Measurements from ENCODE around the gene FRMPD4.

The FRMPD4 gene

DNA sequence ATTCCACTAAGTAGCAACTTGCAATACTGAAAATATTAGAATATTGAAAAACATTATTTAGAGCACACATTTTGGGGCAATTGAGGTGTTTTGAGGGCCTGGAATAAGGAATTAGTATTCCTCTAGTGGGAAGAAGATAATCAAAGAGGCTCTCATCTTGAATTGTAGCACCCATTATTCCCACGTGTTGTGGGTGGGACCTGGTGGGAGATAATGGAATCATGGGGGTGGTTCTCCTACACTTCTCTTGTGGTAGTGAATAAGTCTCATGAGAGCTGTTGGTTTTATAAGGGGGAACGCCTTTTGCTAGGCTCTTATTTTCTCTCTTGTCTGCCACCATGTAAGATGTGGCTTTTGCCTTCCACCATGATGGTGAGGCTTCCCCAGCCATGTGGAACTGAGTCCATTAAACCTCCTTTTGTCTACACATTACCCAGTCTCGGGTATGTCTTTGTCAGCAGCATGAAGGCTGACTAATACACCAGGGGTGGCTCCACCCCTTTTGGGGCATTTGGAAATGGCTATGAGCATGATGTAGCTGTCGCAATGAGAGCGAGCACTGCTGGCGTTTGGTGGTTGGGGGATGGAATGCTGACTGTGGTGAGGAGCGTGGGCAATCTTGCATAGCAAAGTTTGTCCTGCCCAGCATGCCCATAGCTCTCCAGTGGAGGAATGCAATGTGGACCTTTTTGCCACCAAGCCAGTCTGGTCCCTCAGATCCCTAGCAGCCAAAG lies 308.2 kb downstream of the FRMPD4 start:
- in situ Hi-C loops (cut with MboI; ENCODE audit: low sequenced_read_pairs, unreplicated experiment), result no loop called here
- TF ChIP-seq, protein P1, sequence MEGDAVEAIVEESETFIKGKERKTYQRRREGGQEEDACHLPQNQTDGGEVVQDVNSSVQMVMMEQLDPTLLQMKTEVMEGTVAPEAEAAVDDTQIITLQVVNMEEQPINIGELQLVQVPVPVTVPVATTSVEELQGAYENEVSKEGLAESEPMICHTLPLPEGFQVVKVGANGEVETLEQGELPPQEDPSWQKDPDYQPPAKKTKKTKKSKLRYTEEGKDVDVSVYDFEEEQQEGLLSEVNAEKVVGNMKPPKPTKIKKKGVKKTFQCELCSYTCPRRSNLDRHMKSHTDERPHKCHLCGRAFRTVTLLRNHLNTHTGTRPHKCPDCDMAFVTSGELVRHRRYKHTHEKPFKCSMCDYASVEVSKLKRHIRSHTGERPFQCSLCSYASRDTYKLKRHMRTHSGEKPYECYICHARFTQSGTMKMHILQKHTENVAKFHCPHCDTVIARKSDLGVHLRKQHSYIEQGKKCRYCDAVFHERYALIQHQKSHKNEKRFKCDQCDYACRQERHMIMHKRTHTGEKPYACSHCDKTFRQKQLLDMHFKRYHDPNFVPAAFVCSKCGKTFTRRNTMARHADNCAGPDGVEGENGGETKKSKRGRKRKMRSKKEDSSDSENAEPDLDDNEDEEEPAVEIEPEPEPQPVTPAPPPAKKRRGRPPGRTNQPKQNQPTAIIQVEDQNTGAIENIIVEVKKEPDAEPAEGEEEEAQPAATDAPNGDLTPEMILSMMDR (IDR thresholded peaks at IDR 0.05; ENCODE audit: borderline replicate concordance, control extremely low read depth, extremely low read depth, insufficient read depth, missing control alignments), result no peak
- no peak for DNase-seq (ENCODE audit: low spot score)

DNA sequence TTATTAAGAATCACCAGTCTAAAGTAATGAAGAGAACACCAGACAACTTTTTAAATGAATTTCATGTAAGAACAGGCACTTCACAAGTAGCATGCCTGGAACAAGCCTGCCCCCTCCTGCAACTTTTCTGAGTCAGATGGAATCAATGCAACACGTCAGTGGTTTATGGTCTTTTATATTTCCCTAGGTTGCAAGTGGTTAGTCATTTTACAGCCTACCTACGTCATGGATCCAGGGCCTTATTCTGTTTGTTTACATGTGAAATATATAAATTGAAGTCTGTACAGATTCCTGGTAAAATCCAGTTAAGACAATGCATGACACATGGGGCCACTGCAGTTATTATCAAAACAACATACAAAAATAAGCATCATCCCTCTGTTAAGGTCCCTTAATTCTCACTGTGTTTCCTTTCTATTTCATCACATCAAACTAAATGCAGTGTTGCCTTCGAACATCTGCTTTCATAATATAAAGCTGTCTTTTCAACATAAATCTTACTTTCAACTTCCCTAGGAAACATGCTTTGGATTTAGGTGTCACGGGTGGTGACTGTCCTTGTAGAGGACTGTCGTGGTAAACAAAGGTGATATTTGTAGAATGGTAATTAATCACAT lies 309.3 kb downstream of the FRMPD4 start:
- in situ Hi-C loops (cut with MboI; ENCODE audit: low sequenced_read_pairs, unreplicated experiment), result no loop called here
- DNase-seq (ENCODE audit: low spot score), result no peak
- TF ChIP-seq, protein P1 (IDR thresholded peaks at IDR 0.05; ENCODE audit: borderline replicate concordance, control extremely low read depth, extremely low read depth, insufficient read depth, missing control alignments), result no peak

- no peak for DNase-seq (ENCODE audit: low spot score)
- TF ChIP-seq, protein P1 (IDR thresholded peaks at IDR 0.05; ENCODE audit: borderline replicate concordance, control extremely low read depth, extremely low read depth, insufficient read depth, missing control alignments), result no peak
- in situ Hi-C loops (cut with MboI; ENCODE audit: low sequenced_read_pairs, unreplicated experiment), result no loop called here
Measured at GRCh38 chrX:12452268-12452667, 314.0 kb downstream of the FRMPD4 start.

- in situ Hi-C loops (cut with MboI; ENCODE audit: low sequenced_read_pairs, unreplicated experiment), result no loop called here
- DNase-seq (ENCODE audit: low spot score), result no peak
- TF ChIP-seq, protein P1 (IDR thresholded peaks at IDR 0.05; ENCODE audit: borderline replicate concordance, control extremely low read depth, extremely low read depth, insufficient read depth, missing control alignments), result no peak
Measured at GRCh38 chrX:12460929-12461328, 322.7 kb downstream of the FRMPD4 start.

- TF ChIP-seq, protein P1 (IDR thresholded peaks at IDR 0.05; ENCODE audit: borderline replicate concordance, control extremely low read depth, extremely low read depth, insufficient read depth, missing control alignments), result no peak
- in situ Hi-C loops (cut with MboI; ENCODE audit: low sequenced_read_pairs, unreplicated experiment), result no loop called here
- DNase-seq (ENCODE audit: low spot score), result no peak
Measured at GRCh38 chrX:12463052-12463451, 324.8 kb downstream of the FRMPD4 start.

DNA sequence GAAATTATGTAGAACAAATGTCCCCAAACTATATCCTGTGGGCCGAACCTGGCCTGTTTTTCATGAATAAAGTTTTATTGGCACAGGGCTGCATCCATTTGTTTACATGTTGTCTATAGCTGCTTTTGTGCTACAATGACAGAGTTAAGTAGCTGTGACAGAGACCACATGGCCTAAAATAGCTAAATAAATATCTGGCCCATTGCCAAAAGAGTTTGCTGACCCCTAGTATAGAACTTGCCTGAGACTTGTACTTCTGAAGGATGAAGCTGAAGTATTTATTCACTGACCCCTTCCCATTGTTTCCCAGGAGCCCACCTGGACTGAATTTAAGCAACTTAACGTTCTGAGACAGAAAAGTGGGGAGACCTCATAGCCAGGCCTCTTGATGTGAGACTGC lies 325.6 kb downstream of the FRMPD4 start:
- no peak for DNase-seq (ENCODE audit: low spot score)
- in situ Hi-C loops (cut with MboI; ENCODE audit: low sequenced_read_pairs, unreplicated experiment), result no loop called here
- TF ChIP-seq, protein P1 (IDR thresholded peaks at IDR 0.05; ENCODE audit: borderline replicate concordance, control extremely low read depth, extremely low read depth, insufficient read depth, missing control alignments), result no peak
